ENCODE data around the gene TSHZ2. TPM values are rescaled to one million over a fixed set of nuclear protein-coding genes. Genes with fewer than 3 reads are reported as not detected.

Gene TSHZ2
- total RNA-seq, 1 experiment from 2014 or later, result 0.07 TPM

DNA sequence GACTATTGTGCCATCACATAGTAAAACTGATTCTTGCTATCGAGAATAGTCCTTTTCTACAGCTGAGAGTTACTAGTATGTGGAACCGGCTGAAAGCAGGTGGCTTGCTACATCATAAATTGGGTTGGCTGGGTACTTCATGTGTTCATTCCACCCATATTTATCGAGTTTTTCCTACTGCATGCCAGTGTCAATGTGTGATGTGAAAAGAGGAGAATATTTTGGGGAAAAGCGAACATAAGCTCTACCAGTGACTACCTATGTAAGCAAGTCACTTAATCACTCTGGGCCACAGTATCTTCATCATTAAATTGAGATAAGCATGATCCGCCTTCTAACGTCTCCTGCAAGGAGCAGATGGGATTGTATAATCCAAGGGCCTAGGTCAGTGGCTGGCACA is 61.0 kb downstream of the TSHZ2 start:
- H3K9ac ChIP-seq (ENCODE audit: low read length), result no peak overlapping the region
- CTCF ChIA-PET, result no interaction called here
- ATAC-seq, result no peak

More for the DNA sequence above, 61.0 kb downstream of the TSHZ2 start:
- Histone ChIP-seq H3K4me1 (ENCODE audit: control insufficient read depth in 1 of 2, insufficient read depth in 2 of 2, low read length in 2 of 2) (no peaks in the 10 kb centered on the region), H2AFZ (ENCODE audit: low read depth, low read length, poor library complexity, severe bottlenecking) (no peak overlapping the region), H3K9me3 (ENCODE audit: control insufficient read depth in 1 of 2, insufficient read depth in 1 of 2, low read depth in 1 of 2, low read length in 2 of 2) (no peaks in the 10 kb centered on the region), H3K36me3 (ENCODE audit: control insufficient read depth in 1 of 2, insufficient read depth in 2 of 2, low read length in 2 of 2) (no peaks in the 10 kb centered on the region), H3K27me3 (ENCODE audit: insufficient read depth, low read length) (0 out of 2 replicates have a peak, but pooled peaks cover 3% of the 10 kb centered on the region), H3K79me2 (ENCODE audit: insufficient read depth, low read length) (no peaks in the 10 kb centered on the region), H3K4me3 (replicated peaks in 1 of 2; ENCODE audit: low read depth in 1 of 2, low read length in 2 of 2) (no peak overlapping the region), H3K4me2 (ENCODE audit: low read length) (no peak overlapping the region), H4K20me1 (ENCODE audit: insufficient read depth) (no peaks in the 10 kb centered on the region), H3K27ac (ENCODE audit: low read depth, low read length) (no peak overlapping the region), H3K9me2 (ENCODE audit: insufficient read depth) (no peaks in the 10 kb centered on the region)
- RAD21 ChIA-PET (ENCODE audit: low non-redundant PET in 1 of 2, low total read pairs in 2 of 2, uncharacterized antibody in 2 of 2, unreplicated experiment in 2 of 2), result no interaction called here
- BruUV-seq (replicated peaks), result no TSS peak
- intact Hi-C loops (cut with micrococcal nuclease), result no loop called here
- DNase-seq (ENCODE audit: low read depth, low spot score), result no peak
- POLR2A ChIA-PET, result no interaction called here
- TF ChIP-seq, protein P1, sequence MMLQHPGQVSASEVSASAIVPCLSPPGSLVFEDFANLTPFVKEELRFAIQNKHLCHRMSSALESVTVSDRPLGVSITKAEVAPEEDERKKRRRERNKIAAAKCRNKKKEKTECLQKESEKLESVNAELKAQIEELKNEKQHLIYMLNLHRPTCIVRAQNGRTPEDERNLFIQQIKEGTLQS (IDR thresholded peaks at IDR 0.05), result no peak
- no peak for TF ChIP-seq POLR2AphosphoS5 (IDR thresholded peaks at IDR 0.05; ENCODE audit: low read depth, low read length)
- no peak for TF ChIP-seq JUND (IDR thresholded peaks at IDR 0.05)
- TF ChIP-seq POLR2A (IDR thresholded peaks at IDR 0.05; ENCODE audit: borderline replicate concordance, extremely low read depth, insufficient read depth, insufficient read length), result no peak
- no peak for TF ChIP-seq SIN3A (IDR thresholded peaks at IDR 0.05; ENCODE audit: low read depth)
- TF ChIP-seq, protein P2, sequence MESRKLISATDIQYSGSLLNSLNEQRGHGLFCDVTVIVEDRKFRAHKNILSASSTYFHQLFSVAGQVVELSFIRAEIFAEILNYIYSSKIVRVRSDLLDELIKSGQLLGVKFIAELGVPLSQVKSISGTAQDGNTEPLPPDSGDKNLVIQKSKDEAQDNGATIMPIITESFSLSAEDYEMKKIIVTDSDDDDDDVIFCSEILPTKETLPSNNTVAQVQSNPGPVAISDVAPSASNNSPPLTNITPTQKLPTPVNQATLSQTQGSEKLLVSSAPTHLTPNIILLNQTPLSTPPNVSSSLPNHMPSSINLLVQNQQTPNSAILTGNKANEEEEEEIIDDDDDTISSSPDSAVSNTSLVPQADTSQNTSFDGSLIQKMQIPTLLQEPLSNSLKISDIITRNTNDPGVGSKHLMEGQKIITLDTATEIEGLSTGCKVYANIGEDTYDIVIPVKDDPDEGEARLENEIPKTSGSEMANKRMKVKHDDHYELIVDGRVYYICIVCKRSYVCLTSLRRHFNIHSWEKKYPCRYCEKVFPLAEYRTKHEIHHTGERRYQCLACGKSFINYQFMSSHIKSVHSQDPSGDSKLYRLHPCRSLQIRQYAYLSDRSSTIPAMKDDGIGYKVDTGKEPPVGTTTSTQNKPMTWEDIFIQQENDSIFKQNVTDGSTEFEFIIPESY (IDR thresholded peaks at IDR 0.05; ENCODE audit: extremely low read depth, insufficient replicate concordance, low read length), result no peak
- TF ChIP-seq SP1 (IDR thresholded peaks at IDR 0.05; ENCODE audit: low read depth), result no peak
- no peak for TF ChIP-seq TCF7L2 (IDR thresholded peaks at IDR 0.05; ENCODE audit: borderline replicate concordance, extremely low read depth, insufficient read depth, insufficient read length)
- TF ChIP-seq, protein P3, sequence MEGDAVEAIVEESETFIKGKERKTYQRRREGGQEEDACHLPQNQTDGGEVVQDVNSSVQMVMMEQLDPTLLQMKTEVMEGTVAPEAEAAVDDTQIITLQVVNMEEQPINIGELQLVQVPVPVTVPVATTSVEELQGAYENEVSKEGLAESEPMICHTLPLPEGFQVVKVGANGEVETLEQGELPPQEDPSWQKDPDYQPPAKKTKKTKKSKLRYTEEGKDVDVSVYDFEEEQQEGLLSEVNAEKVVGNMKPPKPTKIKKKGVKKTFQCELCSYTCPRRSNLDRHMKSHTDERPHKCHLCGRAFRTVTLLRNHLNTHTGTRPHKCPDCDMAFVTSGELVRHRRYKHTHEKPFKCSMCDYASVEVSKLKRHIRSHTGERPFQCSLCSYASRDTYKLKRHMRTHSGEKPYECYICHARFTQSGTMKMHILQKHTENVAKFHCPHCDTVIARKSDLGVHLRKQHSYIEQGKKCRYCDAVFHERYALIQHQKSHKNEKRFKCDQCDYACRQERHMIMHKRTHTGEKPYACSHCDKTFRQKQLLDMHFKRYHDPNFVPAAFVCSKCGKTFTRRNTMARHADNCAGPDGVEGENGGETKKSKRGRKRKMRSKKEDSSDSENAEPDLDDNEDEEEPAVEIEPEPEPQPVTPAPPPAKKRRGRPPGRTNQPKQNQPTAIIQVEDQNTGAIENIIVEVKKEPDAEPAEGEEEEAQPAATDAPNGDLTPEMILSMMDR (IDR thresholded peaks at IDR 0.05 in 2 of 3, conservative IDR thresholded peaks at IDR 0.05 in 1 of 3; ENCODE audit: borderline replicate concordance in 1 of 3, insufficient read depth in 1 of 3, low read depth in 2 of 3, low read length in 2 of 3), result no peak
- TF ChIP-seq CBX3 (IDR thresholded peaks at IDR 0.05; ENCODE audit: low read depth), result no peak
- TF ChIP-seq RAD21 (IDR thresholded peaks at IDR 0.05; ENCODE audit: low read depth), result no peak
- TF ChIP-seq FOSL1 (IDR thresholded peaks at IDR 0.05; ENCODE audit: low read depth), result no peak
- TF ChIP-seq ZNF274 (IDR thresholded peaks at IDR 0.05; ENCODE audit: low read depth, low read length), result no peak
- TF ChIP-seq SRF (IDR thresholded peaks at IDR 0.05; ENCODE audit: low read depth), result no peak
- TF ChIP-seq ZFX (IDR thresholded peaks at IDR 0.05), result no peak

All from HCT116 (cell line).